Measurements from ENCODE around the gene STEAP4. TPM values are rescaled to one million over a fixed set of nuclear protein-coding genes. Genes with fewer than 3 reads are reported as not detected.

The STEAP4 gene
- total RNA-seq, 1 donor from 2014 or later: 21.7 TPM

GRCh38 chr7:88230646-88231045, 76.0 kb downstream of the STEAP4 start:
- no peak for ATAC-seq
- intact Hi-C loops (cut with micrococcal nuclease): no loop called here
- DNase-seq: no peak

- DNase-seq (no peak), ATAC-seq (no peak)
- intact Hi-C loops (cut with micrococcal nuclease): no loop called here
Measured at GRCh38 chr7:88229302-88229995, 77.2 kb downstream of the STEAP4 start.

DNA sequence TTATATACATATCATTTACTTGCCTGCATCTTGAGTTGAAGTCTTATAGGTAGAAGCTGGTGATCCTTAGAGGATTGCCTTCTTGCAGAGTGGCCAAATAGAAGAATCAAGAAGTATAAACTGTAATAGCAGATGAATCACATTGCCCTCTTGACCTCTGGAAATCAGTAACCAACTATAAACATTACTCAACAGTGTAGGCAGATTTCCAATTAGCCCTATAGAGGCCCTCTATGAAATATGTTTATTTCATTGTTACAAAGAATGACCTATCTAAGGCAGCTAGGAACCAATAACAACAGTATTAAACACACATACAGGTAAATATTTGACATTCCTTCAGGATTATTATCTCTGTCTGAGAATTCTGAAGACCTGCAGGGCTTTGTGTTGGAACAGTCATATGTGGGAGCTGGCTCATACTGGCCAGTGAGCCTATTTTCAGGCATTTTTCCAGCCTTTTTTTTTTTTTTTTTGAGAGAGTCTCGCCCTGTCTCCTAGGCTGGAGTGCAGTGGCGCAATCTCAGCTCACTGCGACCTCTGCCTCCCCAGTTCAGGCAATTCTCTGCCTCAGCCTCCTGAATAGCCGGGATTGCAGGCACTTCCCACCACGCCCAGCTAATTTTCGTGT, 79.7 kb downstream of the STEAP4 start:
- intact Hi-C loops (cut with micrococcal nuclease): no loop called here
- DNase-seq: no peak
- ATAC-seq: no peak

- intact Hi-C loops (cut with micrococcal nuclease): no loop called here
- ATAC-seq: no peak
- no peak for DNase-seq
Measured at GRCh38 chr7:88226201-88226600, 80.5 kb downstream of the STEAP4 start.

DNA sequence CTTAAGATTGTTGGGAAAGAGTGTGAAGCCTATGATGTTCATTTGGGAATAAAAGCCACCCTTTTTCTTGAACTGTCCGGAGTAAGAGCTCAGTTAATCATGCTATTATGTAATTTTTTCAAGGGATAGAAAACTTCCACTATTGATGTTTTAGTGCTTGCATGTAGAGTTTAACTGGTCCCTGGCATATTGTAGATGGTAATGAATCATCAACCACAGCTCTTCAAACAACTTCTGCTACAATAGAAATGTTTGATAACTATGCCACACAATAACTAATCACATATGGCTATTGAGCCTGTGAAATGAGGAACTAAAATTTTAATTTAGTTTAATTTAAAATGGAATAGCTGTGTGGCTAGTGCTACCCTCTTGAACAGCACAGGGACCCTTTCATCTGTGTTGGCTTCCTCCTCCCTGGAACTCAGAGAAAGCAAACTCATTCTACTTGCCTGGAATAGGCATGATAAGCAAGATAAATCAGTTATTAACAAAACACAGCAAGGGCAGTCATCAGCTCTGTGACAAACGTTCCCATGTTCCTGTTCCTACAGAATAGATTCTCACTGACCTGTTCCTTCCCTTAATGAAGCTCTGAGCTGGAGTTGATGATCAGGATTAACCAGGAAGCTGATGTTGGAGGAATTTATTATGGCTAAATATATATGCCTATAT, 82.0 kb downstream of the STEAP4 start:
- no peak for DNase-seq
- intact Hi-C loops (cut with micrococcal nuclease): no loop called here
- no peak for ATAC-seq

DNA sequence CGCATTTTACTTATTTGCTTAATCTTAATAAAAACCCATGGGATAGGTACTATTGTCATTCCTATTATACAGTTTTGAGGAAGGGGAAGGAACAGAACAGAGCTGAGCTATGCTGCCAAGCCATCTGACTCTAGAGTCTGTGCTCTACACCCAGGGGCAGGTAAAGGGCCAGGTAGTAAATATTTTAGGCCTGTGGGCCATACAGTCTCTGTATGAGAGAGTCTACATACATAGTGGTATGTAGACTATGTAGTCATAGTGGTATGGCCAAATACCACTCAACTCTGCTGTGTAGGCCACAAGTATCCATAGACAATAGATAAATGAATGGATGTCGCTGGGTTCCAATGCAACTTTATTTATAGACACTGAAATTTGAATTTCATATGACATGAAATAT, 83.4 kb downstream of the STEAP4 start:
- ATAC-seq: no peak
- no peak for DNase-seq
- intact Hi-C loops (cut with micrococcal nuclease): no loop called here

Other genes with a start within 250 kb of the STEAP4 start
- gene SRI, start 86.9 kb downstream of the STEAP4 start, total RNA-seq: 88.9 TPM